ENCODE results near the gene AMN1.
"Not testable (repeated sequence)": the region's sequence is repeated elsewhere in the genome, so short reads cannot be mapped to it uniquely, and the experiment has no call there.

The AMN1 gene

GRCh38 chr12:31733549-31734432, 5.0 kb upstream of the AMN1 start:
- DNase-seq (ENCODE audit: low read depth): peak; percentile 88

- peak; percentile 90 for DNase-seq (ENCODE audit: low read depth)
Observed at GRCh38 chr12:31732926-31733548, 4.2 kb upstream of the AMN1 start.

GRCh38 chr12:31731203-31731602, 2.4 kb upstream of the AMN1 start:
- not testable (repeated sequence) for DNase-seq (ENCODE audit: low read depth)

GRCh38 chr12:31729705-31730104, 884 bp upstream of the AMN1 start:
- no peak for DNase-seq (ENCODE audit: low read depth)

GRCh38 chr12:31728289-31728916, 418 bp downstream of the AMN1 start:
- DNase-seq (ENCODE audit: low read depth): no peak

GRCh38 chr12:31727192-31727591, 1.6 kb downstream of the AMN1 start:
- no peak for DNase-seq (ENCODE audit: low read depth)

- DNase-seq (ENCODE audit: low read depth): no peak
Observed at GRCh38 chr12:31726575-31726974, 2.2 kb downstream of the AMN1 start.

- no peak for DNase-seq (ENCODE audit: low read depth)
Observed at GRCh38 chr12:31724557-31724956, 4.3 kb downstream of the AMN1 start.

- DNase-seq (ENCODE audit: low read depth): no peak
Observed at GRCh38 chr12:31722580-31722979, 6.2 kb downstream of the AMN1 start.

- DNase-seq (ENCODE audit: low read depth): not testable (repeated sequence)
Observed at GRCh38 chr12:31718542-31719198, 10.2 kb downstream of the AMN1 start.

- not testable (repeated sequence) for DNase-seq (ENCODE audit: low read depth)
Observed at GRCh38 chr12:31716998-31717397, 11.8 kb downstream of the AMN1 start.

GRCh38 chr12:31715283-31715825, 13.5 kb downstream of the AMN1 start:
- peak; percentile 96 for DNase-seq (ENCODE audit: low read depth)

- DNase-seq (ENCODE audit: low read depth): no peak
Observed at GRCh38 chr12:31714406-31715271, 14.2 kb downstream of the AMN1 start.

GRCh38 chr12:31712877-31713276, 15.9 kb downstream of the AMN1 start:
- no peak for DNase-seq (ENCODE audit: low read depth)

GRCh38 chr12:31710021-31710818, 18.6 kb downstream of the AMN1 start:
- DNase-seq (ENCODE audit: low read depth): peak; percentile 92

- DNase-seq (ENCODE audit: low read depth): not testable (repeated sequence)
Observed at GRCh38 chr12:31708118-31708517, 20.7 kb downstream of the AMN1 start.

GRCh38 chr12:31705621-31706020, 23.2 kb downstream of the AMN1 start:
- no peak for DNase-seq (ENCODE audit: low read depth)

- DNase-seq (ENCODE audit: low read depth): peak; percentile 56
Observed at GRCh38 chr12:31702047-31702446, 26.8 kb downstream of the AMN1 start.

- DNase-seq (ENCODE audit: low read depth): not testable (repeated sequence)
Observed at GRCh38 chr12:31689921-31690320, 38.9 kb downstream of the AMN1 start.

GRCh38 chr12:31687101-31687527, 41.7 kb downstream of the AMN1 start:
- no peak for DNase-seq (ENCODE audit: low read depth)
